K562 (cell line): Measurements from ENCODE around the gene TTC9C. TPM values are rescaled to one million over a fixed set of nuclear protein-coding genes. Genes with fewer than 3 reads are reported as not detected.
A peak's percentile ranks its signal among the peaks of the same experiment; 100 is the strongest.

Experiments used
- CHD4 ChIP-seq: fragments of 200-600 bp; sonication (generic); IDR thresholded peaks from 3 replicates; pipeline ENCODE4 v1.6.1; 2012; ENCODE audit warnings: low read depth, mild to moderate bottlenecking, mixed read lengths, low read length, inconsistent platforms; ENCODE audit not compliant: insufficient read depth, insufficient replicate concordance, poor library complexity, severe bottlenecking
- CREB3L1 ChIP-seq: fragments of 450-650 bp; IDR thresholded peaks from 2 replicates; pipeline ENCODE4 v1.6.1; 2014; ENCODE audit warnings: low read depth, mild to moderate bottlenecking, moderate library complexity, borderline replicate concordance
- DEAF1 ChIP-seq: fragments of 450-650 bp; formaldehyde crosslinking; IDR thresholded peaks from 2 replicates; pipeline ENCODE4 v1.4.0; 2020; ENCODE audit warnings: mild to moderate bottlenecking, moderate library complexity
- EP400 ChIP-seq: fragments of 450-650 bp; IDR thresholded peaks from 2 replicates; pipeline ENCODE4 v1.6.1; 2017; ENCODE audit warnings: antibody characterized with exemption, mild to moderate bottlenecking, moderate library complexity
- FOXK1 ChIP-seq: sonication (generic); formaldehyde crosslinking; IDR thresholded peaks from 2 replicates; pipeline ENCODE4 v1.8.0; 2022; ENCODE audit warnings: missing genetic modification reagents, mild to moderate bottlenecking, borderline replicate concordance
- FOXK2 ChIP-seq, 2 experiments: fragments of 450-650 bp; IDR thresholded peaks in 1 of 2; conservative IDR thresholded peaks in 1 of 2; 2 replicates each; pipeline ENCODE4 v1.6.1; 2016; ENCODE audit warnings: low read depth in 2 of 2, mild to moderate bottlenecking in 1 of 2
- L3MBTL2 ChIP-seq: fragments of 450-650 bp; IDR thresholded peaks from 2 replicates; pipeline ENCODE4 v1.6.1; 2016; ENCODE audit warnings: mild to moderate bottlenecking, moderate library complexity
- MAZ ChIP-seq, 2 experiments: fragments of 450-650 bp in 1 of 2; sonication (generic) in 1 of 2; formaldehyde crosslinking; IDR thresholded peaks in 1 of 2; conservative IDR thresholded peaks in 1 of 2; 2 replicates each; pipeline versions ENCODE4 v1.4.0 to v1.5.0; 2020; ENCODE audit warnings: mild to moderate bottlenecking in 1 of 2, missing genetic modification reagents in 1 of 2
- RB1 ChIP-seq: fragments of 450-650 bp; IDR thresholded peaks from 2 replicates; pipeline ENCODE4 v1.6.1; 2017; ENCODE audit warnings: low read depth, mild to moderate bottlenecking
- RBM17 ChIP-seq: fragments of 200-400 bp; formaldehyde crosslinking; IDR thresholded peaks from 2 replicates; pipeline ENCODE4 v1.6.1; 2017; ENCODE audit warnings: low read depth, mild to moderate bottlenecking, low read length, borderline replicate concordance
- ZBTB17 ChIP-seq: fragments of 450-650 bp; formaldehyde crosslinking; IDR thresholded peaks from 2 replicates; pipeline ENCODE4 v1.4.0; 2020; ENCODE audit warnings: mild to moderate bottlenecking
- ZNF12 ChIP-seq: sonication (generic); formaldehyde crosslinking; IDR thresholded peaks from 2 replicates; pipeline ENCODE4 v1.4.0; 2020; ENCODE audit warnings: mild to moderate bottlenecking, missing genetic modification reagents
- polyA plus RNA-seq, 8 experiments: library from polyadenylated mRNA; depleted of rRNA in 4 of 8; stranded (reverse) in 5 of 8; unstranded in 3 of 8; fragments of >200 nt; fragmentation: Nextera tagmentation in 2 of 8; fragmentation: Illumina TruSeq in 1 of 8; extraction: Ambion mirVana in 2 of 8; extraction: Trizol in 1 of 8; gene quantifications; 2 replicates each; pipeline versions ENCODE4 v1.2.1 to v1.2.3, GENCODE V29; 2011 to 2014; ENCODE audit warnings: inconsistent platforms in 1 of 8, missing spikeins in 1 of 8
- total RNA-seq, 7 experiments: library from RNA; depleted of rRNA in 6 of 7; stranded (reverse); fragments of >200 nt in 6 of 7; fragmentation: Illumina TruSeq in 2 of 7; extraction: Trizol in 2 of 7; gene quantifications; 2 replicates each; pipeline versions ENCODE4 v1.2.1 to v1.2.3, GENCODE V29; 2011 to 2021; ENCODE audit warnings: low replicate concordance in 1 of 7
- TF ChIP-seq, protein P1 (sequence below), 2 experiments: fragments of 450-650 bp in 1 of 2; sonication (generic) in 1 of 2; formaldehyde crosslinking in 1 of 2; IDR thresholded peaks; 2 replicates each; pipeline versions ENCODE4 v1.7.1 to v1.9.0; 2016 to 2022; ENCODE audit warnings: inconsistent platforms in 1 of 2, mild to moderate bottlenecking in 1 of 2, missing genetic modification reagents in 1 of 2

Gene TTC9C
- total and polyA plus RNA-seq, 9 of the 15 experiments (the other 6 are each of a cell fraction or from before 2014, with no cell fraction given) = 32.8 to 59.0 (median 37.1) TPM

- TF ChIP-seq CREB3L1 = peak; percentile 58; the same call in 1 of the 2 replicates
- TF ChIP-seq L3MBTL2 = peak; percentile 63; the same call in 1 of the 2 replicates
- peak; percentile 84; the same call in 1 of the 2 replicates for TF ChIP-seq RB1
- TF ChIP-seq EP400 = peak; percentile 93
- TF ChIP-seq FOXK1 = 0 out of 2 replicates have a peak, but pooled peaks have one; percentile 73
- TF ChIP-seq ZNF12 = no peak
- TF ChIP-seq, protein P1, sequence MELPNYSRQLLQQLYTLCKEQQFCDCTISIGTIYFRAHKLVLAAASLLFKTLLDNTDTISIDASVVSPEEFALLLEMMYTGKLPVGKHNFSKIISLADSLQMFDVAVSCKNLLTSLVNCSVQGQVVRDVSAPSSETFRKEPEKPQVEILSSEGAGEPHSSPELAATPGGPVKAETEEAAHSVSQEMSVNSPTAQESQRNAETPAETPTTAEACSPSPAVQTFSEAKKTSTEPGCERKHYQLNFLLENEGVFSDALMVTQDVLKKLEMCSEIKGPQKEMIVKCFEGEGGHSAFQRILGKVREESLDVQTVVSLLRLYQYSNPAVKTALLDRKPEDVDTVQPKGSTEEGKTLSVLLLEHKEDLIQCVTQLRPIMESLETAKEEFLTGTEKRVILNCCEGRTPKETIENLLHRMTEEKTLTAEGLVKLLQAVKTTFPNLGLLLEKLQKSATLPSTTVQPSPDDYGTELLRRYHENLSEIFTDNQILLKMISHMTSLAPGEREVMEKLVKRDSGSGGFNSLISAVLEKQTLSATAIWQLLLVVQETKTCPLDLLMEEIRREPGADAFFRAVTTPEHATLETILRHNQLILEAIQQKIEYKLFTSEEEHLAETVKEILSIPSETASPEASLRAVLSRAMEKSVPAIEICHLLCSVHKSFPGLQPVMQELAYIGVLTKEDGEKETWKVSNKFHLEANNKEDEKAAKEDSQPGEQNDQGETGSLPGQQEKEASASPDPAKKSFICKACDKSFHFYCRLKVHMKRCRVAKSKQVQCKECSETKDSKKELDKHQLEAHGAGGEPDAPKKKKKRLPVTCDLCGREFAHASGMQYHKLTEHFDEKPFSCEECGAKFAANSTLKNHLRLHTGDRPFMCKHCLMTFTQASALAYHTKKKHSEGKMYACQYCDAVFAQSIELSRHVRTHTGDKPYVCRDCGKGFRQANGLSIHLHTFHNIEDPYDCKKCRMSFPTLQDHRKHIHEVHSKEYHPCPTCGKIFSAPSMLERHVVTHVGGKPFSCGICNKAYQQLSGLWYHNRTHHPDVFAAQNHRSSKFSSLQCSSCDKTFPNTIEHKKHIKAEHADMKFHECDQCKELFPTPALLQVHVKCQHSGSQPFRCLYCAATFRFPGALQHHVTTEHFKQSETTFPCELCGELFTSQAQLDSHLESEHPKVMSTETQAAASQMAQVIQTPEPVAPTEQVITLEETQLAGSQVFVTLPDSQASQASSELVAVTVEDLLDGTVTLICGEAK (IDR thresholded peaks at IDR 0.05) = peak; percentile 95
- TF ChIP-seq, protein P1 (CRISPR knock-in tag; IDR thresholded peaks at IDR 0.05) = no peak
- TF ChIP-seq RBM17 = no peak
- peak; percentile 83 for TF ChIP-seq ZBTB17 (CRISPR knock-in tag)
- peak; percentile 37; the same call in 1 of the 2 replicates for TF ChIP-seq DEAF1 (CRISPR knock-in tag)
- TF ChIP-seq MAZ (CRISPR knock-in tag; conservative IDR thresholded peaks at IDR 0.05 in 1 of 2, IDR thresholded peaks at IDR 0.05 in 1 of 2) = peak; percentile 89 to 95
- TF ChIP-seq CHD4 = no peak
- TF ChIP-seq FOXK2 (conservative IDR thresholded peaks at IDR 0.05 in 1 of 2, IDR thresholded peaks at IDR 0.05 in 1 of 2; ENCODE audit: low read depth in 2 of 2) = peak; percentile 76 to 83; a peak in 3 of 4 replicates
Measured at GRCh38 chr11:62787005-62787759, 58.9 kb downstream of the TTC9C start, which contains the start of gene TMEM179B (continued).
